Adrenal gland (tissue), 5 donors: ENCODE results near the gene FRMD3.

Source experiments
- CTCF ChIP-seq, 6 experiments: fragments of 450-650 bp in 4 of 6; fragments of 200-600 bp in 2 of 6; sonication (generic) in 1 of 6; IDR thresholded peaks; 1 replicate in 5 of 6; 2 replicates in 1 of 6; pipeline versions ENCODE4 v1.5.1 to v1.8.0; 2016 to 2021; ENCODE audit warnings: antibody characterized with exemption in 6 of 6, mild to moderate bottlenecking in 2 of 6, moderate library complexity in 1 of 6
- POLR2A ChIP-seq, 2 donors: fragments of 450-650 bp; IDR thresholded peaks; one replicate each; pipeline ENCODE4 v1.6.1; 2017; ENCODE audit warnings: antibody characterized with exemption in 2 of 2, mild to moderate bottlenecking in 2 of 2, moderate library complexity in 1 of 2
- donor health status: DM: no; HTN: no; CAD: no.

- TF ChIP-seq CTCF (IDR thresholded peaks at IDR 0.05): no peak
- TF ChIP-seq POLR2A (IDR thresholded peaks at IDR 0.05): no peak
These were observed 68.5 kb downstream of the FRMD3 start for GRCh38 chr9:83469722-83470121.
